Pons (tissue), 1 donor: ENCODE results near the gene HARS2.
A peak's percentile ranks its signal among the peaks of the same experiment; 100 is the strongest.
"Not testable (repeated sequence)": the region's sequence is repeated elsewhere in the genome, so short reads cannot be mapped to it uniquely, and the experiment has no call there.

Experiments
- DNase-seq: peaks from one replicate; pipeline ENCODE4 v3.0.0-alpha.2; 2016; ENCODE audit warnings: low spot score

Gene HARS2

GRCh38 chr5:140700177-140701144 is 9.2 kb downstream of the HARS2 start, which contains the start of gene ZMAT2:
Gene ZMAT2, plus strand, starts transcription at chr5:140700447. Its CDS starts 14 bp downstream, at chr5:140700461.
- peak; percentile 100 for DNase-seq

GRCh38 chr5:140707812-140708211 is 16.6 kb downstream of the HARS2 start:
- no peak for DNase-seq

GRCh38 chr5:140708787-140709186 is 17.5 kb downstream of the HARS2 start:
- DNase-seq: not testable (repeated sequence)

GRCh38 chr5:140710899-140711552 is 19.8 kb downstream of the HARS2 start:
- DNase-seq: peak; percentile 91

GRCh38 chr5:140711794-140712193 is 20.5 kb downstream of the HARS2 start:
- DNase-seq: no peak

- DNase-seq: no peak
Measured at GRCh38 chr5:140713562-140714094, 22.4 kb downstream of the HARS2 start.

GRCh38 chr5:140716238-140716637 is 25.0 kb downstream of the HARS2 start:
- not testable (repeated sequence) for DNase-seq

- no peak for DNase-seq
Measured at GRCh38 chr5:140718266-140718592, 27.0 kb downstream of the HARS2 start.

GRCh38 chr5:140720738-140721137 is 29.5 kb downstream of the HARS2 start:
- DNase-seq: not testable (repeated sequence)

- DNase-seq: not testable (repeated sequence)
Measured at GRCh38 chr5:140721395-140721794, 30.1 kb downstream of the HARS2 start.

GRCh38 chr5:140725799-140726471 is 34.7 kb downstream of the HARS2 start:
- DNase-seq: peak; percentile 38

- DNase-seq: no peak
Measured at GRCh38 chr5:140733098-140733497, 41.8 kb downstream of the HARS2 start.

GRCh38 chr5:140734354-140734753 is 43.1 kb downstream of the HARS2 start:
- DNase-seq: no peak

GRCh38 chr5:140737486-140737885 is 46.2 kb downstream of the HARS2 start:
- no peak for DNase-seq

- no peak for DNase-seq
Measured at GRCh38 chr5:140741967-140742366, 50.7 kb downstream of the HARS2 start.
